ENCODE data around the gene KIAA0513. TPM values are rescaled to one million over a fixed set of nuclear protein-coding genes. Genes with fewer than 3 reads are reported as not detected.

Gene KIAA0513
- total RNA-seq, 1 experiment from 2014 or later, result 7.8 TPM

- no peak for TF ChIP-seq SMAD4 (CRISPR knock-in tag; IDR thresholded peaks at IDR 0.05)
- TF ChIP-seq ZBTB43 (CRISPR knock-in tag; IDR thresholded peaks at IDR 0.05), result no peak
- TF ChIP-seq JUN (CRISPR knock-in tag; IDR thresholded peaks at IDR 0.05), result no peak
- no peak for TF ChIP-seq ZNF512 (CRISPR knock-in tag; IDR thresholded peaks at IDR 0.05; ENCODE audit: borderline replicate concordance)
- TF ChIP-seq GRHL2 (CRISPR knock-in tag; IDR thresholded peaks at IDR 0.05; ENCODE audit: insufficient replicate concordance, severe bottlenecking), result no peak
- no peak for TF ChIP-seq CREM (CRISPR knock-in tag; IDR thresholded peaks at IDR 0.05)
- no peak for TF ChIP-seq TP53 (CRISPR knock-in tag; IDR thresholded peaks at IDR 0.05)
- no peak for TF ChIP-seq NR3C1 (CRISPR knock-in tag; conservative IDR thresholded peaks at IDR 0.05; ENCODE audit: low read depth)
- TF ChIP-seq SOX15 (CRISPR knock-in tag; IDR thresholded peaks at IDR 0.05), result no peak
- Mint-ChIP-seq H3K27me3 (ENCODE audit: low read depth) (no peaks in the 10 kb centered on the region; the same call in 1 of the 2 replicates), H3K36me3 (no peaks in the 10 kb centered on the region), H3K4me1 (peaks cover 14% of the 10 kb centered on the region), H3K4me3 (no peak overlapping the region), H3K9me3 (0 out of 2 replicates have a peak, but pooled peaks cover 2% of the 10 kb centered on the region), H3K27ac (no peak overlapping the region)
- ChIA-PET CTCF (interaction anchor here (1.4 to 2.0 kb wide), 2 partner anchors 27 to 134 kb away, joined by 3 to 9 read pairs; no protein-coding TSS in a partner anchor), POLR2A (no interaction called here)
- DNase-seq (ENCODE audit: low spot score) (no peak), ATAC-seq (no peak)
Measured at GRCh38 chr16:85141491-85142128, 114.0 kb downstream of the KIAA0513 start.

- Mint-ChIP-seq H3K27me3 (ENCODE audit: low read depth) (no peaks in the 10 kb centered on the region; the same call in 1 of the 2 replicates), H3K4me1 (peaks cover 14% of the 10 kb centered on the region), H3K4me3 (no peak overlapping the region), H3K36me3 (no peaks in the 10 kb centered on the region), H3K27ac (no peak overlapping the region), H3K9me3 (no peaks in the 10 kb centered on the region)
- ChIA-PET POLR2A (no interaction called here), CTCF (interaction anchor here (1.0 to 1.8 kb wide), 2 partner anchors 27 to 111 kb away, joined by 3 to 12 read pairs; no protein-coding TSS in a partner anchor)
- DNase-seq (ENCODE audit: low spot score) (no peak), ATAC-seq (no peak)
- TF ChIP-seq OVOL2 (CRISPR knock-in tag; IDR thresholded peaks at IDR 0.05; ENCODE audit: borderline replicate concordance) (no peak), FOXP1 (CRISPR knock-in tag; IDR thresholded peaks at IDR 0.05; ENCODE audit: borderline replicate concordance) (no peak), JUN (CRISPR knock-in tag; IDR thresholded peaks at IDR 0.05) (no peak), ARID4B (CRISPR knock-in tag; IDR thresholded peaks at IDR 0.05; ENCODE audit: borderline replicate concordance) (no peak), NR3C1 (CRISPR knock-in tag; conservative IDR thresholded peaks at IDR 0.05; ENCODE audit: low read depth) (no peak), CBFB (CRISPR knock-in tag; IDR thresholded peaks at IDR 0.05; ENCODE audit: low read depth) (no peak), CREB1 (CRISPR knock-in tag; IDR thresholded peaks at IDR 0.05) (no peak), GTF2I (CRISPR knock-in tag; conservative IDR thresholded peaks at IDR 0.05) (no peak), AFF4 (CRISPR knock-in tag; IDR thresholded peaks at IDR 0.05; ENCODE audit: borderline replicate concordance) (no peak), ZNF121 (CRISPR knock-in tag; IDR thresholded peaks at IDR 0.05) (no peak), CREM (CRISPR knock-in tag; IDR thresholded peaks at IDR 0.05) (no peak)
Measured at GRCh38 chr16:85142129-85142513, 114.5 kb downstream of the KIAA0513 start.

All from WTC11 (cell line).